Suprapubic skin (tissue), 4 donors: Measurements from ENCODE around the gene MYO9B.
"Not testable (repeated sequence)": the region's sequence is repeated elsewhere in the genome, so short reads cannot be mapped to it uniquely, and the experiment has no call there.

ENCODE experiments used
- EP300 ChIP-seq: sonication (generic); formaldehyde crosslinking; IDR thresholded peaks from one replicate; pipeline ENCODE4 v1.6.1; 2017; ENCODE audit warnings: antibody characterized with exemption
- POLR2A ChIP-seq, 2 donors: fragments of 450-650 bp; IDR thresholded peaks; one replicate each; pipeline ENCODE4 v1.6.1; 2017; ENCODE audit warnings: antibody characterized with exemption in 2 of 2, mild to moderate bottlenecking in 2 of 2, moderate library complexity in 2 of 2
- POLR2AphosphoS5 ChIP-seq, 3 donors: sonication (generic); formaldehyde crosslinking; IDR thresholded peaks; one replicate each; pipeline ENCODE4 v1.6.1; 2017; ENCODE audit warnings: antibody characterized with exemption in 3 of 3
- TF ChIP-seq, protein P1 (sequence below), 2 donors: fragments of 200-600 bp in 1 of 2; fragments of 450-650 bp in 1 of 2; sonication (generic) in 1 of 2; IDR thresholded peaks; one replicate each; pipeline ENCODE4 v1.5.1; 2016 to 2019; ENCODE audit warnings: antibody characterized with exemption in 2 of 2, mild to moderate bottlenecking in 1 of 2, moderate library complexity in 1 of 2

DNA sequence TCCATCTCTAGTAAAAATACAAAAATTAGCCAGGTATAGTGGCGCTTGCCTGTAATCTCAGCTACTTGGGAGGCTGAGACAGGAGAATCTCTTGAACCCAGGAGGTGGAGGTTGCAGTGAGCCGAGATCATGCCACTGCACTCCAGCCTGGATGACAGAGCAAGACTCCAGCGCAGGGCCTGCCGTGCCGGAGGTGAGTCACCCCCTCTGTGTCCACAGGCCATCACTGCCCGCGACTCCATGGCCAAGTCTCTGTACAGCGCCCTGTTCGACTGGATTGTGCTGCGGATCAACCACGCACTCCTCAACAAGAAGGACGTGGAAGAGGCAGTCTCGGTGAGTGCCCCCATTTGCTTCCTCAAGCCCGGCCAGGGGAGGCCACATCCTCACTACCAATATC, 86.6 kb downstream of the MYO9B start:
- TF ChIP-seq, protein P1, sequence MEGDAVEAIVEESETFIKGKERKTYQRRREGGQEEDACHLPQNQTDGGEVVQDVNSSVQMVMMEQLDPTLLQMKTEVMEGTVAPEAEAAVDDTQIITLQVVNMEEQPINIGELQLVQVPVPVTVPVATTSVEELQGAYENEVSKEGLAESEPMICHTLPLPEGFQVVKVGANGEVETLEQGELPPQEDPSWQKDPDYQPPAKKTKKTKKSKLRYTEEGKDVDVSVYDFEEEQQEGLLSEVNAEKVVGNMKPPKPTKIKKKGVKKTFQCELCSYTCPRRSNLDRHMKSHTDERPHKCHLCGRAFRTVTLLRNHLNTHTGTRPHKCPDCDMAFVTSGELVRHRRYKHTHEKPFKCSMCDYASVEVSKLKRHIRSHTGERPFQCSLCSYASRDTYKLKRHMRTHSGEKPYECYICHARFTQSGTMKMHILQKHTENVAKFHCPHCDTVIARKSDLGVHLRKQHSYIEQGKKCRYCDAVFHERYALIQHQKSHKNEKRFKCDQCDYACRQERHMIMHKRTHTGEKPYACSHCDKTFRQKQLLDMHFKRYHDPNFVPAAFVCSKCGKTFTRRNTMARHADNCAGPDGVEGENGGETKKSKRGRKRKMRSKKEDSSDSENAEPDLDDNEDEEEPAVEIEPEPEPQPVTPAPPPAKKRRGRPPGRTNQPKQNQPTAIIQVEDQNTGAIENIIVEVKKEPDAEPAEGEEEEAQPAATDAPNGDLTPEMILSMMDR (IDR thresholded peaks at IDR 0.05), result not testable (repeated sequence)
- TF ChIP-seq POLR2A (IDR thresholded peaks at IDR 0.05); EP300; POLR2AphosphoS5 (IDR thresholded peaks at IDR 0.05): not testable (repeated sequence)
